Occipital lobe (tissue), 2 donors: ENCODE results near the gene LANCL2. TPM values are rescaled to one million over a fixed set of nuclear protein-coding genes. Genes with fewer than 3 reads are reported as not detected.
"Not testable (repeated sequence)": the region's sequence is repeated elsewhere in the genome, so short reads cannot be mapped to it uniquely, and the experiment has no call there.

ENCODE experiments used
- DNase-seq: peaks from one replicate; lab custom pipeline; 2025; lab: John Stamatoyannopoulos, UW
- total RNA-seq: library from RNA; depleted of rRNA; stranded (reverse); fragments of >200 nt; gene quantifications from one replicate; pipeline ENCODE4 v1.2.3, GENCODE V29; 2014

The LANCL2 gene
- total RNA-seq, 1 donor from 2014 or later, result 40.2 TPM

DNA sequence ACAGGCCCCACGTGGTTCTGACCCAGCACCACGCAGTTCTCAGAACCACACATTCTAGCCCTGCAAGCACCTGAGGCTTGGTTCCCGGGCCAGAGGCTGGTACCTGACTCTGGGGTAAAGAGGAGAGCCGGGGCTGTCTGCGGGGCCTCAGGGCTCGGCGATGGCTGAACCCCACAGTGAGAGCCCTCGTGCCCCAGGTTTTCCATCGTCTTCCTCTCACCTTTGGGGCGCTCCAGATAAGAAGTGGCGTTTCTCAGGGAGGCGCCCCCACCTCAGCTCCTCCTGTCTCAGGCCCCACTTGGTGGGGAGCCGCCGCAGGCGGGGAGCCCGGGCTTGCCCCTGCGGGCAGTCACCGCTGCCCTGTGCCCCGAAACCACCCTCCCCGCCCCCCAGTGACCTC is 2.2 kb upstream of the LANCL2 start:
- no peak for DNase-seq

DNA sequence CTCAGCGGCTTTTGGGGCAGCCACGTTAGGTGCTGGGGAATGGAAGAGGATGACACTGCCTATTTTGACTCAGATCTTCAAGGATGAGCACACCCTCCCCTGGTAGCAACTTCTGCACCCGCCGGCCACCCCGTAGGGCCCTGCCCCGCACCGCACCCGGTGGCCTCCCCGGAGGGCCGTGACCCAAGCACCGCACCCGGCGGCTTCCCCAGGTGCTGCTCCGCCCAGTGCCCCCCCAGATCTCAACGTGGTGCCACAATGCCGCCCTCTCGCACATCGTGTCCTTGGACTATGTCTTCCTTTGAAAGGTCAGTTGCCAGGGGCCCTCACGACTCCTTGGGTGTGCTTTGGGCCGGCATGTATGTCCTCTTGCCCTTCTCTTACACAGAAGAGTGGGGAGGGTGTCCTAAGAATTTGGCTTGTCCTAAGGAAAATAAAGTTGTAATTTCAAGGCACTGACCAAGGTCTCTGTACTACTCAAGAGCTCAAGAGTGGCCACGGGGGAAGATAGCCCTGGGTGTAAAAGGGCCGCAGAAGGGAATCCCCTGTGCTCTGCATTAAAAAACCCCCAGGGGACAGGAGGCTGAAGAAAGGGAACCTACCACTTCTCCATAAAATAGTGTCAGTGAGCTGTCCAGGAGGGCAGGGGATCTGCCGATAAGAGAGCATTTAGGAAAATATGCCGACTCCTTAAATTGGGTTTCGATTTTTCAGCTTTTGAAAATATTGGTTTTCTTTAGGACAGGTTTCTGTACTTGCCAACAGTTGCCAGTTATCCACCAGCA is 1.6 kb upstream of the LANCL2 start:
- DNase-seq, result no peak

DNA sequence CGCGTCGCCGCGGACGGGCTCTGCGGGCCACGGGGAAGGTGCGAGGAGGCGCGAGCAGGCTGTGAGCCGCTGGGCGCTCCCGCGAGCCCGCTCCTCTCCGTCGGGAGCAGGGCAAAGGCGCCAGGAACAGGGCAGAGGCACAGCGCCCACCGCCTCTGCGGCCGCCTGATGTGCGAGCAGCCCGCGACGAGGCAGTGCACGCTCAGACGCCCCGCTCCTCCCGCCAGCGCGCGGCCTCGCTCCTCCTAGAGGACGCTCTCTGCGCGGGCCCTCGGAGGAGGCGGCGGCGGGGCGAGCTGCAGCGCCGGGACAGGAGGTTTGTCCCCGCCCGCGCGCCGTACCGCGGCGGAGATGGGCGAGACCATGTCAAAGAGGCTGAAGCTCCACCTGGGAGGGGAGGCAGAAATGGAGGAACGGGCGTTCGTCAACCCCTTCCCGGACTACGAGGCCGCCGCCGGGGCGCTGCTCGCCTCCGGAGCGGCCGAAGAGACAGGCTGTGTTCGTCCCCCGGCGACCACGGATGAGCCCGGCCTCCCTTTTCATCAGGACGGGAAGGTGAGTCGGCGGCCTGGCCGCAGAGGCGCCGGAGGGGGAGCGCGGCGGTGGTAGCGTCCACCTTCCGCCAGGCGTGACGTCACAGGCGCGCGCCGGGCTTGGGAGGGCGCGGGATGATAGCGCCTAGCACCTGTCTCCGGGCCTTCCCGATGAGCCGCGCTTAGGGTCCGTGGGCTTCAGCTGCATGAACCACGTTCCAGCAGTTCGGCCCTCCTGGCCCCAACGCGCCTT is 731 bp downstream of the LANCL2 start:
- peak; percentile 93 for DNase-seq

DNA sequence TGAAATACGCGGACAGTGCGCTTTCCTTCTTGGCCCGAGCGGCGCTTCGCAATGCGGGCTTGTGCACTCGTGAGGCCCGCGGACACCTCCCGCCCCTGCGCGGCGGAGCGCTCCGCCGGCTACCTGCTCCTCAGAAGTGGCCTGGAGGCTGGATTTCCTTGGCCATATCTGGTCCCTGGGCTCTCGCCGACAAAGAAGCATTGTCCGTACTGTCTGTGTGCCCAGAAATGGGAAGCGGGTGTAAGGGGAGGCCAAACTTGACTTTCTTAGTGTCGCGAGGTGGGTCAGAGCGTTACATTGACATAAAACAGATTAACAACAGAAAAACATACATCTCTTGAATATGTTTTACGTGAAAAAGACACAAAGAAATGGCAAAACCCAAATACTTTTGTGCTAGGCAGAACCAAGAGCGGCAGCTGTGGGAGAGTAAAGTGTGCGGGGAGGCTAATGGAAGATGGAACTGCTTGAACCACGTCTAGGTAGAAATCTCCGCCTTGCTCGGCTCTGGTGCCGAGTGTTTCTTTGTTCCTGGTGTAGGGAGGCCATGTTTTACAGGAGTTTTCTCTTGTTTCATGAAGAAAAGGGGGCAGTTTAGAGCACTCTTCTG is 1.4 kb downstream of the LANCL2 start:
- DNase-seq, result no peak

DNA sequence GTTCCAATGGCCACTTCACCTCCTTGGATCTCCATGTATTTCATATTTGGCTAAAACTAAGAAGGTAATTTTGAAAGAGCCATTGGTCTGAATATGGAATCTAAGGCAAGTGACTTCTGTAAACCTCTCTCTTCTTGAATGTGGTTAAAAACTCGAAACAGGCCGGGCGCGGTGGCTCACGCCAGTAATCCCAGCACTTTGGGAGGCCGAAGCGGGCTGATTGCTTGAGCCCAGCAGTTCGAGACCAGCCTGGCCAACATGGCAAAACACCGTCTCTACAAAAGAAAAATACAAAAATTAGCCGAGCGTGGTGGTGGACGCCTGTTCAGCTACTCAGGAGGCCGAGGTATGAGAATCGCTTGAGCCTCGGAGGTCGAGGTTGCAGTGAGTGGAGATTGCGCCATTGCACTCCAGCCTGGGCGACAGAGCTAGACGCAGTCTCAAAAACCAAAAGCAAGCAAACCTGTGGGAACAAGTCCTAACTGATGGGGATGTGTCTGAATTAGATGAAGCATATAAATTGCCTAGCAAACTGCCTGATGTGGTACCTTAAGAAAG is 2.2 kb downstream of the LANCL2 start:
- DNase-seq, result no peak

DNA sequence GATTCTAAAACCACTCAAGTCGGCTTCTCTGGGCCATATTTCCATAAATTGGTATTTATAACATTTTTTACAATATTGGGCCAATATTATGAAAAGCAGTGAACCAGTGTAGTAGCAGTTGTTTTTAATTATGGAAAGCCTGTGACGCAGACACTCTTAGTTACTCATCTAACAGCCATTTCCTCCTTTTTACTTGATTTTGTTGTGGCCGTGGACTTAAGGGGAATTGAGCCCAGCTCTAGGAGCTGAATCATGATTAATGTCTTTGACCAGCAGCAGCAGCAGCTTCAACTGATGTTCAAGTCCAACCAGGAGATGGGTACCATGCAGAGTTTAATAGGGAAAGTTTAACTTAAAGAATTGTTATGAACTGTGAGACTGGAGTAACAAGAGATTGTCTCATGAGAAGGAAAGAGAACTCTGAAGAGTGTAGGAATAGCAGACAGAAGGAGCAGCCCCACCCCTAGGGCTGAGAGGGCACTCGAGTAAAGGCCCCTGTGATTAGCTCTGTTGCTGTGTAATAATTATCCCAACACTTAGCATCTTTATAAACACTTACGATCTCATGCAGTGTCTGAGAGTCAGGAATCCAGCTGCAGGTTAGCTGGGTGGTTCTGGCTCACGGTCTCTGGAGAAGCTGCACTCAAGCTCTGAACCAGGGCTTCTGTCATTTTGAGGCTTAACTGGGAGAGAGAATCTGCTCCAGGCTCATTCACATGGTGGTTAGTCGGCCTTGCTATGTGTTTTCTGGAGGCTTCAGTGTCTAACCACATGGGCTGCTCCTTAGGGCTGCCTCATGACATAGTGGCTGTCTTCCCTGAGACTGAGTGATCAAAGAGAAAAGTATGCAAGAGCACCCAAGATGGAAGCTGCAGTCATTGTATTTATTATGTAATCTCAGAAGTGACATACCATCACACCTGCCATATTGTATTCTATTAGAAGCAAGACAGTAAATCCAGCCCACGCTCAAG is 4.6 kb downstream of the LANCL2 start:
- DNase-seq, result no peak

DNA sequence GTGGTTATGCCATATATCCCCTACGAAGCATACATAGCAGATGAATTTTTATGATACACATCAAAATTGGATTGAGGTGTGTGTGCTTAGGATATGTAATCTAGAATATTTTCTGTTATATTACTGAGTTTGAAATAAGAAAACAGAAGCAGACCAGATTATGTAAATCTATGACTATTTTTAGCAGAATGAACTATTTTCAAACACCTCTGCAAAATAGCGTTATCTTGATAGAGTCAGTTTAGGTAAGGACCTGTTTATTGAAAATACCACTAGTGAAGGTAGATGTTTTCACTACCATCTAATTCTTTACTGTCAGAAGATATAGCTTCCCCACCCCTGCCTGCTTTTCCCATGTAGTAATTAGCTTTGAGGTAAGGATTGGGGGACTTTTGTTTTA is 9.1 kb downstream of the LANCL2 start:
- DNase-seq, result no peak

DNA sequence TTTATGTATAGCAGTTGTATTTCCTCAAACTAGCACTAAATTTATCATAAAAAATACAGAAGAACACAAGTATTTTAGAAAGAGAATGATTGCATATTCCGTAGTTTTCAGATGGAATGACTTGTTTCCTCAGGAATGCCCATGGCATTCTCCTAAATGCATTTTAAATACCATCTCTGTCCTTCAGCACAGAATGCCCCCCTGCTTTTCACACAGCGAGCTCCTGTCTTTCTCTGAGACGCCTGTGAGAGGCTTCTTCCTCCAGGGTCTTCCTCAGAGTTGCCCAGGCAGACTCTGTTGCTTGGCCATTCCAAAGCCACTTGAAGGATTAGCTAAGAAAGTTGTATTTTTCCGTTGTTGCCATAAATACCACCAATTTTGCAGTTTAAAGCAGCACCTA is 10.1 kb downstream of the LANCL2 start:
- no peak for DNase-seq

DNA sequence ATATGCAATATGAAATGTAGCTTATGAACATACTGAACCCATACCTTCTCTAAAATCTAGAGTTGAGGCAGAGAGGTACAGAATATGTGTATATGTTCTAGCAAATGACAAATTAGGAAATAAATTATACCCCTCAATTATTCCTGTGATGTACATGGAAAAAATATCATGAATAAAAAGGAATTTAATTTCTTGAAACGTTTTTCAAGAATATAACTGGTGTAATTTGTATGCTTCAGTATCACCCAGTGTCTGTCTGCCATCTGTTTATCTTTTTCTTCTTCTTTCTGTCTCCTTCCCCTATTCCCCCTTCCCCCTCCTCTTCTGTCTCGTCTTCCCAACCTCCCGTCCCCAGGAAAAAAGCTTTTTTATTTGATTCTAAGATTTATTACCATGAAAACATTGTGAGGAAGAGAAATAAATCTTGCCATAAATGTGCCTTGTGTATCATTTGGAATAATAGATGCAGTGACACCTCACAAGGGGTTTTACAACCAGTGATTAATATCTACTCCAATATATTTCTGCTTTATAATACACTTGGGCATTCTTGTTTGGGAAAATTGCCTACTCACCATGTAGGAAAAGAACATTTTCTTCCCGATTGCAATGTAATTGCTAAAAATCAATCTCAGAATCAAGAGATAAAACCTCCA is 12.2 kb downstream of the LANCL2 start:
- DNase-seq, result no peak

DNA sequence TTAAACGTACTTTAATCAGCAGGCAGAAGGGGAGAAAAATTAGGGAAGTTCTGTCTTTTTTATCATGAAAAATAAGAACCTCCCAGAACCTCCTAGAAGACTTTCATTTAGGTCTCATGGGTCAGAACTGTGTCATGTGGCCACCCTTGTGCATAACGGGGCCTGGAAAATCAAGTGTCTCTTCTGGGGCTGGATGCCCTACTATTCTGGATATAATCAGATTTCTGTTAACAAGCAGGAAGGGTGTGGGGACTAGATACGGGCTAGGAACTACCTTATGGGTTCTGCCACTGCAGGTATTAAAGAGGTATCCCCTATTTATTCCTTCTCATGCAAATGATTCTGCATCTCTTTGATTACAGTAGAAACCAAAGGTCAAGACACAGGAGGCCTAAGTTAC is 14.1 kb downstream of the LANCL2 start:
- no peak for DNase-seq

DNA sequence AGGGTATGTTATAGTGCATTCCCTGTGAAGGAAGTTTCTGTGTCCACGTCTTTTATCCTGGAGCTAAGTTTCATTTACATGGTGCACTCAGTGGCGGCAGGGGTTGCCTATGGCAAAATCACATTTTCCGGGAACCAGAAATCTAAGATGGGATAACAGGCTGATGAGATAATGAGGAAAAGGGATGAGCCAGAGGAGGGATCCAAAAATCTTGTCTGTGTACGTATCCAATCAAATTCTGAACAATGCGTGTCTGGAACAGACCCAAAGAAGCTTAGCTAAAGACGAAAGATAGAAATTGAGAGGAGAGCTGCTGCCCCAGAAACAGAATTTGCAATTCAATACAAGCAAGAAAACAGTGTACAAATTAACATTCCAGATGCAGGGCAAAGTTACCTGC is 16.1 kb downstream of the LANCL2 start:
- no peak for DNase-seq

DNA sequence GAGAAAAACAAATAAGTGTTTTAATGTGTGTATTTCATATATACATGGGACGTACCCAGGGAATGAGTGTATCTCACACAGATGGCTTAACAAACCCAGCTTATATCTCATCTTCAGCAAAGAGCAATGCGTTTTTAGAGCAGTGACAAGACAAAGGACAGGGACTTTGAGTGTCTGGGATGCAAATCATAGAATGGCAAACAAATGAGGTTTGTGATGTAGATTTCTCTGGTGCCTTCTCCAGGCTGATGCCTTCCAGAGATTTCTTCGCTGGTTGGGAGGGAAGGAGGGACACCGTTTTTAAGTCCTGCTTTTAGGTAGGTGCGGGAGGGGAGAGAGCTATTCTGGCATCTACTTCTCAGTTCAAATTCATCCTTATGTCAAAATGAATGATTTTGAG is 16.6 kb downstream of the LANCL2 start:
- no peak for DNase-seq

DNA sequence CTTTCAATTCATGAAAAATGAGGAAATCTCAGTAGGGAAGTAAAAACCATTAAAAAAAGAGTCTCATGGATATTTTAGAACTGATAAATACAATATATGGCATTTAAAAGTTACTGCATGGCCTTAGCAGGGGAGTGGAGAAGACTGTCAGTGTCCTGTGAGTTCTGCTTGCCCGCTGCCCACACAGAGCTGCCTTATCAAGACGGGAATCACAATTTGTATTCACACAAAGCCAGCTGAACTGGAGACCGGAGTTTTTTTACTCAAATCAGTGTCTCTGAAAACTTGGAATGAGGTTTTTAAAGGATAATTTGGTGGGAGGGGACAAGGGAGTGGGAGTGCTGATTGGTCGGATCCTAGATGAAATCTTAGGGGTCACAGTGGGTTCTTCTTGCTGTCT is 17.1 kb downstream of the LANCL2 start:
- DNase-seq, result no peak

DNA sequence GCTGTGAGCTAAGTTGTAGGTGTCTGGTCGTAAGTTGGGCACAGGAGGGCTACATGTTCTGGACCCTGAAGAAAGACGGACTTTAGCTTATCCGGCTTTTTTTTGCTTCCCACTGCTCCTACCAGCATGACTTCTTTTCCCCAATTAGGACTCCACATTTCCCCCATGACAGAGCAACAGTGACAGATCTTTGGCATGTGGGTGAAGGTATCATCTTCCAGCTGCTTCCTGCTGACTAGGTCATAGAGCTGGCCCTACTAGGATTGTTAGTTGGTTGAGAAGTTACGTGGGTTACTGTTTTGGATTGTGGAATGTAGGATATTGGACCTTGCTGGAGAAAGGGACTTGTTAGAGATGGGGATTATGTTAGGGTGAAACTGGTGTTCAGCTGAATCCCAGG is 21.4 kb downstream of the LANCL2 start:
- DNase-seq, result no peak

DNA sequence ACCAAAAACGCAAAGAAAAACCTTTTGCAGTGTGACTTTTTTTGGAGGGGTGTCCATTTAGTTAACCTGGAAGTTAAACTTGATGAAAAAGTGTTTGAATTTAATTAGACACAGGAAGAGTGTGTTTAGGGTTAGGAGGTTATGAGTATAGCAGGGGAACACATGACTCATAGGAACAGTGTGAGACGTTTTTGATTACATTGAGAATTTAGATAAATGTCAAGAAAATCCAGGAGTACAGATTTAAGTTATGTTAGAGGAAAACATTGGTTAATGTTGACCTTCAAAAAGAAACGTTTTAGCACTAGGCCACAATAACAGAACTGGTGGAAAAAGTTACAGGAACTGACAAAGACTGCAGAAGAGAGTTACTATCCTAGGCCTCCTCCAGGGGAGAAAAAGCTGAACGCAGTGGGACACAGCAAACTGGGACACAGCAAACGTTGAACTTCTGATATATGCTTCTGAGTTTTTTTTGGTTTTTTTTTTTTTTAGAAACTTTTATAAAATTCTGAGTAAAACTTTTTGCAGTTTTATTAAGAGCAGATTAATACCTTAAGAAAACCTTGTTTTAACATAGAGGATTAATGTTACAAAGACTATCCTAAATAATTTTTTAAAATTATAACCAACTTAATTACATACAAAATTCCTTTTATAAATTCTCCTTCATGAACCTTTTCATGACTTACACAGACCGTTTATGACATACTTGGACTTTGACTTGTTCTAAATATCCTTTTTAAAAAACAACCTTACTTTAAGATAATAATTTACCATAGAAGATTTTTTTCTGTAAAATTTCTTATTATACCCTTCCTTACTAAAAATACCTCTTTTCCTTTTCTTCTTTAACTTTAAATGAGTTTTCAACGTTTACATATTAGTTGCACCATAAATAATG is 22.2 kb downstream of the LANCL2 start:
- no peak for DNase-seq

DNA sequence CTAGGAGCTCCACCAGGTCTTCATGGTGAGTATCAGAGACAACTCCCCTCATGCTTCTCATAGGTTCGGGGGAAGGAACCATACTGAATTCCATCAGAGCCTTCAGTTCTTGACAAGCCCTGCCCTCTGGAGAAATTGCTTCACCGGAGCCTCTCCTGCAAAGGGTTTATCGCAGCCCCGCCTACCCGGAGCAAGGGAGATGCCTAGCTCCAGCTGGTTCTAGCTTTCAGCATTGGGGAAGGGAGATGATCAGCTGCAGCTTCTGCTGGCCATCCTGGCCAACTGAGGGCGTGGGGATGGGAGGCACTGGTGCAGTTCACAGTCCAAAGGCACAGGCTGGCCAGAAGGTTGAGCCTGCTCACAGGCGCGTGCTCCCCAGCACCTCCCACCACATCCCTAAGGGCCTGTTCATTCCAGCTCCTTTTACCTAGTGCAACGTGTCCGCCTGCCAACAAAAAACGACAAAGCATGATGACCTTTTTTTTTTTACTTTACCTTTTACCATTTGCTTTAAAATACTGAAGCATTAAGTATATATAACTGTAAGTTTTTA is 31.2 kb downstream of the LANCL2 start:
- no peak for DNase-seq

DNA sequence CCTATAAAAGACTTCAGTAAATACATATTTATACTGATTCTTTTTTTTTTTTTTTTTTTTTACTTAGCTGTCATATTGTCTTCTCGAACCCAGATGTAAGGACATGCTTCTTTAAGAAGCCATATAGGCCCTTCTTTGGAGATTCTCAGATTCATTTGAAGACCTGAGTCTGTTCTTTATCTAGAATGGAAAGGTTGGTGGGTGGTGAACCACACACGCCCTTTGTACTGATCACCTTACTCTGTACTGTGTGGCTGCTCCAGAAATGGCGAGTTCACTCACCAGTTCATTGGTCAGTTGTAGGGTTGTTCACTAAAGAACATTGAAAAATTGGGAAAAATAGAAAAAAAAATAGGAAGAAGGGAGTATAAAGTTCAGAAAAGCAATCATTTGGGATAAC is 32.5 kb downstream of the LANCL2 start:
- DNase-seq, result no peak

DNA sequence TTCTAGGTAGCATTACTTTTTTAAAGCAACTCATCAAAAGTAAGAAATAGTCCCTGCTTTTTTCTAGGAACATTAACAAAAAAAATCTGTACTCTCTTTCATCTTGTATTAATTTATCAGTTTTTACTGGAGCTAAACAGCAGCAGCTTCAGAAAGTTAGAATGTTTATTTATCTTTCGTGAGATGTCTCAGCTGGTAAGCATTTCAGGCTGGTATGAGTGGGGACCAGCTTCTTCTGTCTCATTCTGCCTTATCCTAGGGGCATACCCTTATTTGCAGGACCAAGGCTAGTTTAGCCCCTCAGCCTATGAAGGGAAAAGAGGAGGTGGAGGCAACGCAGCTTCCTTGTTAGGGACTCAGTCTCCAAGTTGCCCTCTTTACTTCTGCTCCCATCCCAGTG is 35.1 kb downstream of the LANCL2 start:
- no peak for DNase-seq

DNA sequence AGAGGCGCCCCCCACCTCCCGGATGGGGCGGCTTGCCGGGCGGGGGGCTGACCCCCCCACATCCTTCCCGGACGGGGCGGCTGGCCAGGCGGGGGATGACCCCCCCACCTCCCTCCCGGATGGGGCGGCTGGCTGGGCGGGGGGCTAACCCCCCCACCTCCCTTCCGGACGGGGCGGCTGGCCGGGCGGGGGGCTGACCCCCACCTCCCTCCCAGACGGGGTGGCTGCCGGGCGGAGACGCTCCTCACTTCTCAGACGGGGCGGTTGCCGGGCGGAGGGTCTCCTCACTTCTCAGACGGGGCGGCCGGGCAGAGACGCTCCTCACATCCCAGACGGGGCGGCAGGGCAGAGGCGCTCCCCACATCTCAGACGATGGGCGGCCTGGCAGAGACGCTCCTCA is 37.4 kb downstream of the LANCL2 start:
- not testable (repeated sequence) for DNase-seq
